Muscle of leg (tissue), 11 donors: ENCODE measurements around the gene CELA2B. TPM values are rescaled to one million over a fixed set of nuclear protein-coding genes. Genes with fewer than 3 reads are reported as not detected.

Experiments used
- DNase-seq: peaks from one replicate; pipeline ENCODE4 v3.0.0; 2013
- H3K27ac ChIP-seq: one replicate; pipeline ENCODE4 v1.5.1; 2013; ENCODE audit warnings: mild to moderate bottlenecking, low read length, control low read depth
- H3K27me3 ChIP-seq: one replicate; pipeline ENCODE4 v1.6.1; 2013; ENCODE audit warnings: low read length; ENCODE audit not compliant: control insufficient read depth, insufficient read depth
- H3K36me3 ChIP-seq: one replicate; pipeline ENCODE4 v1.6.1; 2013; ENCODE audit warnings: low read length; ENCODE audit not compliant: control insufficient read depth, insufficient read depth
- H3K4me1 ChIP-seq: one replicate; pipeline ENCODE4 v1.6.1; 2013; ENCODE audit warnings: low read length; ENCODE audit not compliant: control insufficient read depth, insufficient read depth
- H3K4me3 ChIP-seq: one replicate; pipeline ENCODE4 v1.5.1; 2013; ENCODE audit warnings: low read length, control low read depth
- H3K9me3 ChIP-seq: replicated peaks from 2 replicates; pipeline ENCODE4 v1.6.1; 2013; ENCODE audit warnings: low read depth, low read length; ENCODE audit not compliant: control insufficient read depth
- WGBS: methylation state at CpG from one replicate; pipeline ENCODE4 v1.1.5; 2013; ENCODE audit warnings: missing lambda C conversion rate; ENCODE audit not compliant: insufficient coverage; 5-methylcytosine and 5-hydroxymethylcytosine counted together
- polyA plus RNA-seq, 8 donors: library from polyadenylated mRNA; unstranded; fragments of 120-200 nt; gene quantifications; one replicate each; pipeline versions ENCODE4 v1.2.1 to v1.2.3, GENCODE V29; 2013; ENCODE audit warnings: inconsistent platforms in 1 of 8, low replicate concordance in 1 of 8; ENCODE audit not compliant: insufficient read length in 8 of 8, insufficient read depth in 1 of 8
- total RNA-seq: library from RNA; stranded (reverse); fragments of 120-200 nt; gene quantifications from one replicate; pipeline ENCODE4 v1.2.4, GENCODE V29; 2013

CELA2B gene
- total and polyA plus RNA-seq, 9 donors: 2.2 to 5.7 (median 3.6) TPM

DNA sequence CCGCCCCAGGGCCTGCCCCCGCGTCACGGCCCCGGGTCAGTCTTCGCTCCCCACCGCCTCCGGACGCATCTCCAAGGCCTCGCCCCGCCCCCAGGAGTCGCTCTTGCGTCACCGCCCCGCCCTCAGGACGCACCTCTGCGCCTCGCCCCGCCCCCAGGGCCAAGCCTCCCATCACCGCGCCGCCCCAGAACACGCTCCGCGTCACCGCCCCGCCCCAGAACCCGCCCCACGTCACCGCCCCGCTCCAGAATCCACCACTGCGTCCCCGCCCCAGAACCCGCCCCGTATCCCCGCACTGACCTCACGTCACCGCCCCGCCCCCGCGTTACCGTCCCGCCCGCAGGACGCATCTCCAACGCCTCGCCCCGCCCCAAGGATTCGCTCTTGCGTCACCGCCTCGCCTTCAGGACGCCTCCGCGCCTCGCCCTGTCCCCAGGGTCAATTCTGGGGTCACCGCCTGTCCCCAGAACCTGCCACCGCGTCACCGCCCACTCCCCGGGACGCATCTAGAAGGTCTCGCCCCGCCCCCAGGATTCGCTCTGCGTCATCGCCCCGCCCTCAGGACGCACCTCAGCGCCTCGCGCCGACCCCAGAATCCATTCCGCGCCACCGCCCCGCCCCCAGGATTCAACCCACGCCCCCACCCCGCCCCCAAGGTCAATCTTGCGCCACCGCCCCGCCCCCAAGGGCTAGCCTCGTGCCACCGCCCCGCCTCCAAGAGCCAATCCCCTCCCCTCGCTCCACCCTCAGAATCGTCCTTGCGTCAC, 48.6 kb downstream of the CELA2B start:
- Histone ChIP-seq H3K9me3 (no peaks in the 10 kb centered on the region), H3K4me3 (peak overlapping the region; percentile 71), H3K27ac (peak overlapping the region; percentile 100), H3K27me3 (no peaks in the 10 kb centered on the region), H3K36me3 (peaks cover 2% of the 10 kb centered on the region), H3K4me1 (peaks cover 21% of the 10 kb centered on the region)
- peak; percentile 99 for DNase-seq
- WGBS: 0% methylated on average over 64 of the region's 88 CpGs

GRCh38 chr1:15525050-15526020, 49.4 kb downstream of the CELA2B start:
- Histone ChIP-seq H3K27me3 (no peaks in the 10 kb centered on the region), H3K4me3 (peak overlapping the region; percentile 55), H3K9me3 (no peaks in the 10 kb centered on the region), H3K27ac (peak overlapping the region; percentile 100), H3K4me1 (peaks cover 21% of the 10 kb centered on the region), H3K36me3 (peaks cover 3% of the 10 kb centered on the region)
- WGBS: 0% methylated on average over 24 of the region's 40 CpGs
- DNase-seq: peak; percentile 64

GRCh38 chr1:15526021-15526489, 50.2 kb downstream of the CELA2B start:
- peak overlapping the region; percentile 91 for H3K4me3 ChIP-seq
- 0% methylated on average over 2 of the region's 9 CpGs for WGBS
- H3K27me3 ChIP-seq: no peaks in the 10 kb centered on the region
- H3K36me3 ChIP-seq: peaks cover 10% of the 10 kb centered on the region
- DNase-seq: no peak
- peaks cover 21% of the 10 kb centered on the region for H3K4me1 ChIP-seq
- H3K27ac ChIP-seq: peak overlapping the region; percentile 100
- no peaks in the 10 kb centered on the region for H3K9me3 ChIP-seq

- Histone ChIP-seq H3K9me3 (no peaks in the 10 kb centered on the region), H3K27me3 (no peaks in the 10 kb centered on the region), H3K27ac (peak within 1 kb of the TSS; percentile 100), H3K4me3 (peak within 1 kb of the TSS; percentile 91), H3K4me1 (peaks cover 21% of the 10 kb centered on the region), H3K36me3 (peaks cover 11% of the 10 kb centered on the region)
- DNase-seq: peak; percentile 100
- under 1% methylated on average over 58 of the region's 65 CpGs for WGBS
Observed at GRCh38 chr1:15526490-15527339, 50.8 kb downstream of the CELA2B start, which contains the start of gene DNAJC16. DNAJC16 (plus strand) TSS chr1:15526848; CDS start chr1:15529106, 2,258 bp downstream.

- H3K9me3 ChIP-seq: no peaks in the 10 kb centered on the region
- H3K4me3 ChIP-seq: no peak overlapping the region
- peaks cover 3% of the 10 kb centered on the region for H3K4me1 ChIP-seq
- H3K36me3 ChIP-seq: peaks cover 22% of the 10 kb centered on the region
- no peaks in the 10 kb centered on the region for H3K27me3 ChIP-seq
- DNase-seq: no peak
- no peak overlapping the region for H3K27ac ChIP-seq
- no CpG with 5 or more reads among the region's 4 CpGs for whole genome bisulfite sequencing
Observed at GRCh38 chr1:15531003-15531402, 55.1 kb downstream of the CELA2B start.

GRCh38 chr1:15531682-15532081, 55.8 kb downstream of the CELA2B start:
- H3K27me3 ChIP-seq: no peaks in the 10 kb centered on the region
- WGBS: no CpG with 5 or more reads among the region's 2 CpGs
- no peak overlapping the region for H3K4me3 ChIP-seq
- no peaks in the 10 kb centered on the region for H3K9me3 ChIP-seq
- H3K4me1 ChIP-seq: no peaks in the 10 kb centered on the region
- H3K27ac ChIP-seq: no peak overlapping the region
- H3K36me3 ChIP-seq: peaks cover 28% of the 10 kb centered on the region
- DNase-seq: no peak

- H3K27ac ChIP-seq: no peak overlapping the region
- no peak for DNase-seq
- H3K4me1 ChIP-seq: no peaks in the 10 kb centered on the region
- H3K4me3 ChIP-seq: no peak overlapping the region
- peaks cover 63% of the 10 kb centered on the region for H3K36me3 ChIP-seq
- H3K27me3 ChIP-seq: no peaks in the 10 kb centered on the region
- WGBS: 40% methylated on average over 2 of the region's 6 CpGs
- H3K9me3 ChIP-seq: no peaks in the 10 kb centered on the region
Observed at GRCh38 chr1:15538771-15539170, 62.9 kb downstream of the CELA2B start.

DNA sequence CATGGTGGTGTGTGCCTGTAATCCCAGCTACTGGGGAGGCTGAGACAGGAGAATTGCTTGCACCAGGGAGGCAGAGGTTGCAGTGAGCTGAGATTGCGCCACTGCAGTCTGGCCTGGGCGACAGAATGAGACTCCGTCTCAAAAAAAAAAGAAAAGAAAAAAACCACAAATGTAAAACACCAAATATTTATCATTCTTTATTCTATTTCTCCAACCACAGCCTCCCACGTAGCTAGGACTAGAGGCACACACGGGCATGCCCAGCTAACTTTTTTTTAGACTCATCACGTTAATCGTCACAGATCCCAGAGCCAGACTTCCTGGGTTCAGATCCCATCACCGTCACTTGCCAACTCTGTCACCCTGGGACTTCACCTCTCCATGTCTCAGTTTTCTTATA, 64.3 kb downstream of the CELA2B start:
- DNase-seq: no peak
- H3K9me3 ChIP-seq: no peaks in the 10 kb centered on the region
- peaks cover 64% of the 10 kb centered on the region for H3K36me3 ChIP-seq
- WGBS: 100% methylated on average over 2 of the region's 8 CpGs
- H3K27ac ChIP-seq: no peak overlapping the region
- no peak overlapping the region for H3K4me3 ChIP-seq
- H3K4me1 ChIP-seq: no peaks in the 10 kb centered on the region
- no peaks in the 10 kb centered on the region for H3K27me3 ChIP-seq
